ENCODE data around the gene FILIP1L.

The FILIP1L gene

DNA sequence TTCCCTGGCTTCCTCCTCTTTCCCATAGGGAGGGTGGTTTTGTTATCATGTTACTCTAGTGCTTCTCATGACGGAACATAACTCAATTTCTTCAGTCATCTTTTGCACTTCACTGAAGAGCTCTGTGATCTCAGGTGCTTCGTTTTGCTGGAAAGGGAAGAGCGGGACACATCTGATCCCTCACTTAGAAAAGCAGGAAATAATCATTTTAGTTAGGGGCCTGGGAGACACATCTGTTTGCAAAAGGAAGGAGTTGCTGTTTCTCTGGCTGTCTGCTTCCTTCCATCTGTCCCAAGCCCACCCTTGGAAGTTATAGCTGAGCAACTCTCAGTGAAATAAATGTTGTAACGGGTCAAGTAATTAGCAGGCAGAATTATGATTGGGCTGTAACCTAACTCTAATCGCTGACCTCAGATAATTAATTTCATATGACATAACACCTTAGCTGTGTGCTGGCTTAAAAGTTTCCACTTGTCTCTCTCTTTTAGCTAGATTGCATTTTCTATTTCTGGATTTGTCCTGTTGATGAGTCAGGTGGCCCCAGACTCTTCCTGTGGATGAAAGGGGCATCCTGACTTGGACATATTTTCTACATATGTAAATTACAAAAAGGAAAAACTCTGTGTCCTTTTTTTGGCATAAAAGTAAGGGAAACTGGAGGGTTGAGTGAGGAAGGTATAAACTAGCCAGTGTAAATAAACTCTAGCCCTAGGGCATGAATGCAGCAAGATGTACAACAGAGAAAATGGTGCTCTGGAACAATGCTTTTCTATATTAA lies 11.0 kb upstream of the FILIP1L start:
- DNase-seq (ENCODE audit: low read depth), result no peak

GRCh38 chr3:100124201-100124761 lies 10.0 kb upstream of the FILIP1L start:
- DNase-seq (ENCODE audit: low read depth), result no peak

GRCh38 chr3:100123112-100123511 lies 8.8 kb upstream of the FILIP1L start:
- no peak for DNase-seq (ENCODE audit: low read depth)

- DNase-seq (ENCODE audit: low read depth), result no peak
These were observed 8.0 kb upstream of the FILIP1L start for GRCh38 chr3:100122321-100122720.

GRCh38 chr3:100120693-100121092 lies 6.4 kb upstream of the FILIP1L start:
- DNase-seq (ENCODE audit: low read depth), result no peak

- no peak for DNase-seq (ENCODE audit: low read depth)
These were observed 5.7 kb upstream of the FILIP1L start for GRCh38 chr3:100120012-100120411.

- no peak for DNase-seq (ENCODE audit: low read depth)
These were observed 2.8 kb upstream of the FILIP1L start for GRCh38 chr3:100117093-100117492.

- no peak for DNase-seq (ENCODE audit: low read depth)
These were observed 433 bp downstream of the FILIP1L start for GRCh38 chr3:100113723-100114412.

- DNase-seq (ENCODE audit: low read depth), result no peak
These were observed 2.6 kb downstream of the FILIP1L start for GRCh38 chr3:100111728-100112127.

- no peak for DNase-seq (ENCODE audit: low read depth)
These were observed 4.1 kb downstream of the FILIP1L start for GRCh38 chr3:100110162-100110561.

GRCh38 chr3:100108464-100109079 lies 5.7 kb downstream of the FILIP1L start:
- DNase-seq (ENCODE audit: low read depth), result no peak

DNA sequence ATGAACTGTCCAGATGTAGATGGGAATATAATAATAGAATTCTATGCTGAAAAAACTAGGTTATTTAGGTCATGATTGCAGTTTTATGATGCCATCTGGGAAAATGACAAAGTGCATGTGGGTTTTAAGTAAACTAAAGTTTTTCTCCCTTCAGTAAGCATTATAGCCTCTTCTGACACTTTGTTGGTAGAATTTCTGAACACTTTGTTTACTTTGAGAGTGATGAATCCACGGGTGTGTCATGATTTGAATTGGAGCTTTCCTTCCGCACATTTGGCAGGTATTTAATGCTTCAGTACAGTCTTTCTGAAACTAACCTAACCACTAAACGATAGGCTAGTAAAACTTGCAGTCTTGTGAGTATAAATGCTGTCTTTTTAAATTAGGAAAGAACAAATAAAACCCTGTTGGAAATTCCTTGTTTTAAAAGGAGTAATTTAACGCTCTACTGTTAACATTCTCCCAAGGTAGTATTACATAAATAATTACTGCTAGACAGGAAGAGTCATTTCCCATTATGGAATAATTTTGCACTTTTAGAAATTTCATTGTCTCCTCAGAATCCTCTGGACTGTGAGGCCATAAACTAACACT lies 7.0 kb downstream of the FILIP1L start:
- DNase-seq (ENCODE audit: low read depth), result no peak

DNA sequence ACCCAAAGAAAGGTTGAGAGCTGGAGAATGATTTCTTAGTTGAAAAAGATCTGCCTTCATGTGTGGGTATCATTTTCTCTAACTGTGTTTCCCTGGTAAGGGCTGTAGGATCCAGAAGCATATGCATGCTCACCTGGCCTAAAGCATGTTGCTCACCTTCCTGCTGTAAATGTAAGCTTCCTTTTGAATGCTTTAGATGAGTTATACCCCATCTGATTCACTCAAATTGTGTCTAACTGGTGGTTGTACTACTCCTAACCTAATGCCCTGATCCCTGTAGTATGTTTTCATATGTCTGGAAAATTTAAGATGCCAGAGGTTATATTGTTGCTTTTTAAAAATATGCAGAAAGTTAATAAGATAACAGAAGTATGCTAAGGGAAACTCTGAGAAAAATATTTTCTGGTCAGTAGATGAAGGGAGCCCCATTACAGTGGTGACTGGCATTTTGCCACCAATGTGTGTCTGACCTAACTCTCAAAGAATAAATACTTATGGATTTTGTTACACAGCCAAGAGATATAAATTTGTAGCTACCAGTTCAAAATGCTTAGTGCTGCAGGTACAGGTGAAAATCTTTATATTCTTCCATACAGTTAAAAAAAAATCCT lies 7.7 kb downstream of the FILIP1L start:
- no peak for DNase-seq (ENCODE audit: low read depth)

DNA sequence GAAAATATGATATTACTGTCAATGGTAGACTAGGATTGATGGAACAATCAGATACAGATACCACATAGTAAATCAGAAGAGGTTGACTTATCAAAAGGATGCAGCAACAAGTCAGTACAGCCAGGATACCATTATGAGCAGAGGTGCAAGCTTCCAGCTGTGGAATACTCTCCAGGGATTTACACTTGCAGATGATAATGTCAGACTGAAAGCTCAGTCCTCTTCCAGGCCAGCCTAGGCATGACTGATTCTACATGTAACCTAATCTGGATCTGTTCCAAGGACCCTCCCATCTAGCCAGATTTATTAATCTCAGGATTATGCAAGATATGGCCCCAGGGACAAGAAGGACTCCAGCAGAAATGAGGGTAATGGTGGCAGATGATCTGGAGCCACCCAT lies 8.2 kb downstream of the FILIP1L start:
- DNase-seq (ENCODE audit: low read depth), result no peak

DNA sequence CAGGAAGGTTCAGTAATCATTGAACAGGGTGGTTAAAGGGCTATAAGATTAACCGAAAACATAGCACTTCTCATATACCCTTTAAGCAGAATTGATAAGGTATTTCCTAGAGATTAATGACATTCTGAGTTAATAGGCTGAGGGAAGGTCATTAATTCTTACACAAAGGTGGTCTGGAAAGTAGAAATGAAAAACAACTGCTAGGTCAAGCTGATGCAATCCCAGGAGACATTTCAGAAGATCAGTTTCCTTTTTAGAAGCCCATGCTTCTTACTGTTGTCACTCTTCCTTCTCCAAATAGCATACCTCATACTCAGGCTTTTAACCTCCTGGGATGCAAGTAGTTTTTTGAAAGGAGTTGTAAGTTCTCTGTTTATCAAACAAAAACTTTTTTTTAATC lies 8.8 kb downstream of the FILIP1L start:
- DNase-seq (ENCODE audit: low read depth), result no peak

GRCh38 chr3:100104817-100105413 lies 9.4 kb downstream of the FILIP1L start:
- no peak for DNase-seq (ENCODE audit: low read depth)

- no peak for DNase-seq (ENCODE audit: low read depth)
These were observed 9.9 kb downstream of the FILIP1L start for GRCh38 chr3:100104442-100104798.

DNA sequence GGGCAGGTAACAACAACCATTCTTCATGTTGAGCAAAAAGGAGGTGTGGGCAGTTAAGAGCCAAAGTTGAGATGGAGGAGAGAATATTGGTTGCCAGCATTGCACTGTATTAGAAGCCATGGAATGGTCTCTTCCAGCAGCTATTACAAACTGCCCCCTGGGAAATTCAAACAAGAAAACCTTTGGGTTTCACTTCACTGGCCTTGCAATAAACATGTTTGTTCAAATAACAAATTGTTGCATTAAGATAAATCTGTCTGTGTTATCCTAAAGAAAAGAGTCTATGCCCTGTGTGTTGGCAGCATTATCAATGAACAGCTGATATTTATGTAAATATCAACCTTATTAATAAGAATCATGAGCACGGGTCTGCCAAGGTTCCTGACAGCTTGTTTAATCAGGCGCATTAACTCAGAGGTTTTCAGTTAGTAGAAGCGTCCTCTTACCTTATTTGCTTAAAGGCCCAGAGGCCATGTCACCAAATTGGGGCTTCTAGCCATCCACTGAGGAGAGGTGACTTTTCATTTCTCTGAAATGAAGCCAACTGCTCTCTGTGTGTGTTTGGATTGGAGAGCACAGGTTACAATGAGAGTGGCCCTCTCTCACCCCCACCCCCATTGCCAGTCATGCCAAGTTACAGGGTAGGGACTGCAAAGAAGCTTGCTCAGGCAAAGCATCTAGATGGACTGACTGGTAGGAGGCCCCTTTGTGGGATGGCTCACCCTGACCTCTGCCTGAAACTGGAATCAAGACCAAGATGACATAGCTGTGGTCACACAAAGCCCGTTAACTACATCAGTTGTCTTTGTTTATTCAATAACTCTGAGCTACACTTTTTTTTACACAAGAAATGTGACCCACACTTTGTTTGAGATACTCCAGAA lies 10.5 kb downstream of the FILIP1L start:
- peak; percentile 12 for DNase-seq (ENCODE audit: low read depth)

DNA sequence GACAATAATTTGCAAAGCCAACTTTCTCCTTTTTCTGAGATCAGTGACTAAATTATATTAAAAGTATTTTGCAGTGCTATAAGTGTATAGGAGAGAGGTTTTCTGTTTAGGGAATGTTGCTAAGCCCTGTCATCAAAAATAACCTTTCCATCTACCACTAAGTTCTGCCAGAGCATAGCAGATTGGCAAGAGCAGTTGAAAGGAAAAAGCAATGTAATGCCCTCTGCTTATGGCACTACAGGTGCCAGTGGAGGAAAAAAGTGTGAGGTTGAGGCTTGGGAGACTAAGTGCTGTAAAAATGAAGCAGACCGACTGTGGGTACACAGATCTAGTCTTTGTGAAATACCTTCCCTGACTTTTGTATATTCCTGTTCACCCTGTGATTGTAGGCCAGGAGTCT lies 11.5 kb downstream of the FILIP1L start:
- DNase-seq (ENCODE audit: low read depth), result no peak

DNA sequence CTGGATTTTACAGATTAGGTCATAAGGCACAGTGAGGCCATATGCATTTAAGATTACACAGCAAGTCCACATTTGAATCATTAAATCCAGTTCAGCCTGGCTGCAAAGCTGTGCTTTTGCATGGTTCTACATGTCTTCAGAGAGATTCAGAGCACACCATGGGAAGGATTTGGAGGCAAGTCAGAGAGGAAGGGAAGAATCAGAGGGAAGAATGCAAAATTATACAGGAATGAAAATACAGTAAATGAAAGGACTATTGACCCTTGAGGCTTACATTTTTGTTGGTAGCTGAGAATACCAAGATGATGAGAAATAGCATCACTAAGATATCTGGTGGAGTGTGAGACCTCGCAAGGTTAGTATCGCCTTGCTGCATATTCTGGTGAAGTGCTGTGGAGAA lies 13.9 kb downstream of the FILIP1L start:
- no peak for DNase-seq (ENCODE audit: low read depth)

- no peak for DNase-seq (ENCODE audit: low read depth)
These were observed 14.7 kb downstream of the FILIP1L start for GRCh38 chr3:100099621-100100020.

Data from activated T-cell treated with anti-CD3 and anti-CD28 coated beads for 48 hours (primary cell).